Suprapubic skin (tissue), 4 donors: ENCODE data around the gene PRRX2.

ENCODE experiments used
- CTCF ChIP-seq, 2 donors: fragments of 200-600 bp in 1 of 2; fragments of 450-650 bp in 1 of 2; sonication (generic) in 1 of 2; IDR thresholded peaks; one replicate each; pipeline ENCODE4 v1.5.1; 2016 to 2019; ENCODE audit warnings: antibody characterized with exemption in 2 of 2, mild to moderate bottlenecking in 1 of 2, moderate library complexity in 1 of 2
- EP300 ChIP-seq: sonication (generic); formaldehyde crosslinking; IDR thresholded peaks from one replicate; pipeline ENCODE4 v1.6.1; 2017; ENCODE audit warnings: antibody characterized with exemption
- POLR2A ChIP-seq, 2 donors: fragments of 450-650 bp; IDR thresholded peaks; one replicate each; pipeline ENCODE4 v1.6.1; 2017; ENCODE audit warnings: antibody characterized with exemption in 2 of 2, mild to moderate bottlenecking in 2 of 2, moderate library complexity in 2 of 2
- POLR2AphosphoS5 ChIP-seq, 3 donors: sonication (generic); formaldehyde crosslinking; IDR thresholded peaks; one replicate each; pipeline ENCODE4 v1.6.1; 2017; ENCODE audit warnings: antibody characterized with exemption in 3 of 3

- no peak for TF ChIP-seq CTCF (IDR thresholded peaks at IDR 0.05)
- no peak for TF ChIP-seq POLR2AphosphoS5 (IDR thresholded peaks at IDR 0.05)
- TF ChIP-seq POLR2A (IDR thresholded peaks at IDR 0.05) = no peak
- no peak for TF ChIP-seq EP300
Observed at GRCh38 chr9:129640086-129640870, 25.2 kb upstream of the PRRX2 start.
